A673 (cell line): ENCODE results near the gene BCKDK. TPM values are rescaled to one million over a fixed set of nuclear protein-coding genes. Genes with fewer than 3 reads are reported as not detected.
"Not testable (repeated sequence)": the region's sequence is repeated elsewhere in the genome, so short reads cannot be mapped to it uniquely, and the experiment has no call there.

Experiments
- BruUV-seq: library from RNA; stranded (reverse); fragments of 400-500 nt; replicated peaks from 2 replicates; lab custom pipeline; 2021; lab: Mats Ljungman, UMichigan
- CTCF ChIA-PET: fragments of 300-600 bp; sonication (Branson Sonifier 250); formaldehyde crosslinking; loops from one replicate; lab custom pipeline; 2022; ENCODE audit warnings: antibody characterized with exemption; lab: Charles Lee
- POLR2A ChIA-PET: fragments of 300-600 bp; sonication (Branson Sonifier 250); formaldehyde crosslinking; loops from one replicate; lab custom pipeline; 2022; ENCODE audit warnings: antibody characterized with exemption; ENCODE audit not compliant: low non-redundant PET; lab: Charles Lee
- DNase-seq: peaks from one replicate; pipeline ENCODE4 v3.0.0-alpha.2; 2015; ENCODE audit warnings: low spot score
- H3K27ac ChIP-seq: fragments of 200-600 bp; sonication (generic); 2 replicates; pipeline ENCODE4 v1.5.1; 2016; ENCODE audit warnings: mixed run types, low read depth, mild to moderate bottlenecking, mixed read lengths, antibody characterized with exemption, low read length; ENCODE audit not compliant: poor library complexity, severe bottlenecking
- H3K27me3 ChIP-seq: fragments of 200-600 bp; sonication (generic); replicated peaks from 2 replicates; pipeline ENCODE4 v1.6.1; 2017; ENCODE audit warnings: mixed run types, low read depth, mild to moderate bottlenecking, mixed read lengths, antibody characterized with exemption, low read length; ENCODE audit not compliant: insufficient read depth, poor library complexity
- H3K36me3 ChIP-seq: fragments of 200-600 bp; sonication (generic); 2 replicates; pipeline ENCODE4 v1.6.1; 2016; ENCODE audit warnings: mixed run types, mild to moderate bottlenecking, mixed read lengths, antibody characterized with exemption, low read length; ENCODE audit not compliant: insufficient read depth, poor library complexity, severe bottlenecking
- H3K4me1 ChIP-seq: fragments of 200-600 bp; sonication (generic); 2 replicates; pipeline ENCODE4 v1.6.1; 2017; ENCODE audit warnings: mixed run types, mild to moderate bottlenecking, mixed read lengths, antibody characterized with exemption, low read length; ENCODE audit not compliant: insufficient read depth, poor library complexity, severe bottlenecking
- H3K4me3 ChIP-seq: fragments of 200-600 bp; sonication (generic); 2 replicates; pipeline ENCODE4 v1.5.1; 2016; ENCODE audit warnings: low read depth, mixed run types, mild to moderate bottlenecking, mixed read lengths, low read length; ENCODE audit not compliant: poor library complexity, severe bottlenecking
- H3K9me3 ChIP-seq: fragments of 200-600 bp; sonication (generic); 2 replicates; pipeline ENCODE4 v1.6.1; 2016; ENCODE audit warnings: mixed run types, low read depth, mild to moderate bottlenecking, mixed read lengths, antibody characterized with exemption, low read length; ENCODE audit not compliant: poor library complexity, severe bottlenecking
- intact Hi-C: fragments of 100-400 bp; cut with micrococcal nuclease; formaldehyde crosslinking; loops from one replicate; pipeline ENCODE4 v1.10.0; 2022; ENCODE audit not compliant: unreplicated experiment
- total RNA-seq: library from RNA; stranded (reverse); gene quantifications from 2 replicates; pipeline ENCODE4 v1.2.3, GENCODE V29; 2021
- TF ChIP-seq, protein P1 (sequence below): fragments of 300-800, 200-600 bp; sonication (generic); conservative IDR thresholded peaks from 2 replicates; pipeline ENCODE4 v1.5.1; 2017; ENCODE audit warnings: low read depth, mild to moderate bottlenecking, antibody characterized with exemption, low read length, moderate library complexity, mixed read lengths

Gene BCKDK
- total RNA-seq, 1 experiment from 2014 or later = 36.6 TPM

GRCh38 chr16:31094424-31095120, 13.6 kb upstream of the BCKDK start, which contains the start of gene VKORC1:
Gene VKORC1 (minus strand): TSS chr16:31094797. CDS start chr16:31094729, 68 bp downstream.
- no TSS peak for BruUV-seq

GRCh38 chr16:31099860-31100638, 8.1 kb upstream of the BCKDK start:
- POLR2A ChIA-PET = no interaction called here
- CTCF ChIA-PET = no interaction called here
- intact Hi-C loops = loop anchor here (10.0 kb wide), 1 partner anchor 145 kb away; the partner anchor contains the start of gene SETD1A

More at GRCh38 chr16:31094424-31095120, 13.6 kb upstream of the BCKDK start, which contains the start of gene VKORC1:
- H3K4me1 ChIP-seq = peaks cover 3% of the 10 kb centered on the region
- ChIA-PET POLR2A (no interaction called here), CTCF (no interaction called here)
- TF ChIP-seq, protein P1, sequence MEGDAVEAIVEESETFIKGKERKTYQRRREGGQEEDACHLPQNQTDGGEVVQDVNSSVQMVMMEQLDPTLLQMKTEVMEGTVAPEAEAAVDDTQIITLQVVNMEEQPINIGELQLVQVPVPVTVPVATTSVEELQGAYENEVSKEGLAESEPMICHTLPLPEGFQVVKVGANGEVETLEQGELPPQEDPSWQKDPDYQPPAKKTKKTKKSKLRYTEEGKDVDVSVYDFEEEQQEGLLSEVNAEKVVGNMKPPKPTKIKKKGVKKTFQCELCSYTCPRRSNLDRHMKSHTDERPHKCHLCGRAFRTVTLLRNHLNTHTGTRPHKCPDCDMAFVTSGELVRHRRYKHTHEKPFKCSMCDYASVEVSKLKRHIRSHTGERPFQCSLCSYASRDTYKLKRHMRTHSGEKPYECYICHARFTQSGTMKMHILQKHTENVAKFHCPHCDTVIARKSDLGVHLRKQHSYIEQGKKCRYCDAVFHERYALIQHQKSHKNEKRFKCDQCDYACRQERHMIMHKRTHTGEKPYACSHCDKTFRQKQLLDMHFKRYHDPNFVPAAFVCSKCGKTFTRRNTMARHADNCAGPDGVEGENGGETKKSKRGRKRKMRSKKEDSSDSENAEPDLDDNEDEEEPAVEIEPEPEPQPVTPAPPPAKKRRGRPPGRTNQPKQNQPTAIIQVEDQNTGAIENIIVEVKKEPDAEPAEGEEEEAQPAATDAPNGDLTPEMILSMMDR = no peak
- H3K27ac ChIP-seq = peak within 1 kb of the TSS; percentile 79
- no peaks in the 10 kb centered on the region for H3K9me3 ChIP-seq
- H3K4me3 ChIP-seq = peak within 1 kb of the TSS; percentile 73
- no peaks in the 10 kb centered on the region for H3K27me3 ChIP-seq
- peak; percentile 98 for DNase-seq
- H3K36me3 ChIP-seq = peaks cover 4% of the 10 kb centered on the region
- intact Hi-C loops = loop anchor here (1.0 to 10.0 kb wide), 2 partner anchors 20 to 140 kb away; partner anchors contain the start of genes SETD1A, ZNF646 and ZNF668

GRCh38 chr16:31100876-31101641, 7.1 kb upstream of the BCKDK start:
- H3K27ac ChIP-seq, CTCF ChIA-PET, intact Hi-C loops, H3K9me3 ChIP-seq, H3K4me1 ChIP-seq, H3K4me3 ChIP-seq, H3K36me3 ChIP-seq, DNase-seq, H3K27me3 ChIP-seq, POLR2A ChIA-PET, BruUV-seq: not testable (repeated sequence)

More at GRCh38 chr16:31099860-31100638, 8.1 kb upstream of the BCKDK start:
- BruUV-seq = no TSS peak
- no peaks in the 10 kb centered on the region for H3K27me3 ChIP-seq
- no peak for DNase-seq
- no peaks in the 10 kb centered on the region for H3K36me3 ChIP-seq
- no peaks in the 10 kb centered on the region for H3K9me3 ChIP-seq
- H3K27ac ChIP-seq = no peak overlapping the region
- TF ChIP-seq, protein P1 = no peak
- H3K4me3 ChIP-seq = no peak overlapping the region
- H3K4me1 ChIP-seq = no peaks in the 10 kb centered on the region
